GM19468 (cell line): Measurements from ENCODE around the gene KAT6B.

Experiments
- ATAC-seq: cut with Tn5 transposase; IDR thresholded peaks from one replicate; pipeline ENCODE4 v1.9.1; 2021; ENCODE audit warnings: mild to moderate bottlenecking, moderate library complexity, moderate number of reproducible peaks; ENCODE audit not compliant: unreplicated experiment; ENCODE audit errors: extremely low read depth

Gene KAT6B

GRCh38 chr10:74976565-74976964 lies 150.2 kb downstream of the KAT6B start:
- no peak for ATAC-seq

- no peak for ATAC-seq
Measured at GRCh38 chr10:74977072-74977471, 150.7 kb downstream of the KAT6B start.

- ATAC-seq = peak; percentile 84
Measured at GRCh38 chr10:74977913-74978847, 151.8 kb downstream of the KAT6B start.

- ATAC-seq = no peak
Measured at GRCh38 chr10:74981831-74982633, 155.6 kb downstream of the KAT6B start.

- ATAC-seq = no peak
Measured at GRCh38 chr10:74982634-74982982, 156.2 kb downstream of the KAT6B start.

GRCh38 chr10:74983383-74983782 lies 157.0 kb downstream of the KAT6B start:
- ATAC-seq = no peak

DNA sequence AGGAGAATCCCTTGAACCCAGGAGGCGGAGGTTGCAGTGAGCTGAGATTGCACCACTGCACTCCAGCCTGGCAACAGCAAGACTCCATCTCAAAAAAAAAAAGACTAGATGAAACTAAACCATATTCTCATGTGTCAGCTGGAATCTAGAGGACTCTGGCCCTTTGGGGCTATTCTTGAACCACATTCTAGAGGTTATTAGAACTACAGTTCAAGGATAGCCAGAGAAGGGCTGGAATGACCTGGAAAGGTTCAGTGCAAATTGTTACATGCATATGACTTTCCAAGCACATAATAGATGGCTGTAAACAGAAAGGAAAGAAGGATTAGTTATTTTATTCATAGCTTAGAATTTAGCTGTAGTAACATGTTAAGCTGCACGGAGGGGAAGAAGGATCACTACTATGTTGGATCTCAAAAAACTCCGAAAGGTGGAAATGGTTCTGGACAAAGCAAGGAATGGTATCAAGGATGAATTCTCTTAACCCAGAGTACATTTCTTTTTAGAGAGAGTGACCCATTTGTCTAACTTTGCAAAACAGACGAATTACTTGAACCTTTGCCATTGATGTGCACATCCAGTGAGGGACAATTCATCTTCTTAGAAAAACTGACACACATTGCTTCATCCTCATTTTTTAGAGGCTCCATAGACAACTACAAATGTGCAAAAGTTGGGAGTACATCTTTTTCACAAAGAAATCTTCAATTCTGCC lies 161.1 kb downstream of the KAT6B start:
- ATAC-seq = no peak

GRCh38 chr10:74988054-74988775 lies 161.8 kb downstream of the KAT6B start:
- ATAC-seq = no peak

GRCh38 chr10:74988832-74989561 lies 162.6 kb downstream of the KAT6B start:
- ATAC-seq = no peak

DNA sequence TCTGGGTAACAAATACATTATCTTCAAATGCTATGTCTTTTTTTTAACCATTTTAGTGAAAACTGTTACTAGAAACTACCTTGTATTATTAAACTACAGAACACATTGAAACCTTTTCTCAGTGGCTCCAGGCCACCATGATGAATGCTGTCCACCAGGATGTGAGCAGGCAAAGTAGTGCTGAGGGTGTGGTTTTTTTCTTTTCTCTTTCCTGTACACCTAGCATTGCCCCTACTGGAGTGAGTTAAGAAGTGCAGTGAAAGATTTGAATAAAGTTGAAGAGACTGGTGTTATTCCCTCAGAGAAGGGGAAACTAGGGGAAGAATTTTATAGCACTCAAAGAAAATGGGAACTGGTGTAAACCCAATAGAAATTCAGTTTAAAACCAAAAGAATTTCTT lies 165.0 kb downstream of the KAT6B start:
- no peak for ATAC-seq

GRCh38 chr10:74992068-74992467 lies 165.7 kb downstream of the KAT6B start:
- no peak for ATAC-seq

GRCh38 chr10:74993649-74994048 lies 167.2 kb downstream of the KAT6B start:
- ATAC-seq = no peak

DNA sequence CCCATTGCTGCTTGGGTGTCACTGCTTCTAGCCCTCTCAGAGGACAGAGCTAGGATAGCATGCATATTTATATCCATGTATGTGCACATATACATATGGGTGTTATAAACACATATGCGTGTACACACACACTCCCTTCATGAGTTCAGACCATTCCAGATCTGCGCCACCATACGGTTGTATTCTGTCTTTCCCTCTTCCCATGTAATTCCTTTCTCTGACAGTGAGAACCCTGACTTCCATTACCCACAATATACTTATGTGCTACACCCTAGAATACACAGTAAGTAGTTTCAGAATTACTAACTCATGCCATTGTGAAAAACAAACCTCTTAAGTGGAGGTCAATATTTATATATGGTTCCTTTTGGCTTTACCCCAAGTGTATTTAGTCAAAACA lies 168.5 kb downstream of the KAT6B start:
- ATAC-seq = no peak

DNA sequence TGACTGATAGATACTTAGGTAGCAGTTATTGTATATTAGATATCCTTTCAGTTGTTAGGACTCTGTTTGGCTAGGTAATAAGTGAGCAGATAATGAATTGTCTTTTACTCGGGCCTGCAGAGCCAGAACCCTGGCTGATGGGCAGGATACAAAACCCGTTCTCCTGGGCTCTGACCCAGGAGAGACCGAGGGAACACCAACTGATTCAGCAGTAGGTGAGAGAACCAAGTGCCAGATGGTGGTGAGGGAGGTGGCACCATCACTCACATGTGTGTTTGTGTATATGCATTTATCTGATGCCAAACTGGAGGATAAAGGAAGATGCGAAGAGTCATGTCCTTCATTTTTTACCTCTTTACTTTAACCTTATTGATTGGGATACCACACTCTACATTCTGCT lies 169.4 kb downstream of the KAT6B start:
- no peak for ATAC-seq

DNA sequence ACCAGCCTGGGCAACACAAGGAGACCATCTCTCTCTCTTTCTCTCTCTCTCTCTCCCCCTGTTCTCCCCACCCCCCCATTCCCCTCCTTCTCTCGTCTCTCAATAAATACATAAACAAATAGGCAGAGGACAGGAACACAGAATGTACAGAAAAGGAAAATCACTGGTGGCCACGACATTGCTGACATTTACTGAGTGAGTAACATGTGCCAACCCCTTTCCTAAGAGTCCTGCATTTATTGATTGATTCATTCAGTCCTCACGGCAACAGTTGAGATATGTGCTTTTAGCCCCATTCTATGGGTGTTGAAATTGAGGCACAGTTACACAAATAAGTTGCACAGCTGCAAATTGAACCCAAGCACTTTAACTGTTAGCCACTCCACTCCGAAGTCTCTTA lies 170.8 kb downstream of the KAT6B start:
- no peak for ATAC-seq

DNA sequence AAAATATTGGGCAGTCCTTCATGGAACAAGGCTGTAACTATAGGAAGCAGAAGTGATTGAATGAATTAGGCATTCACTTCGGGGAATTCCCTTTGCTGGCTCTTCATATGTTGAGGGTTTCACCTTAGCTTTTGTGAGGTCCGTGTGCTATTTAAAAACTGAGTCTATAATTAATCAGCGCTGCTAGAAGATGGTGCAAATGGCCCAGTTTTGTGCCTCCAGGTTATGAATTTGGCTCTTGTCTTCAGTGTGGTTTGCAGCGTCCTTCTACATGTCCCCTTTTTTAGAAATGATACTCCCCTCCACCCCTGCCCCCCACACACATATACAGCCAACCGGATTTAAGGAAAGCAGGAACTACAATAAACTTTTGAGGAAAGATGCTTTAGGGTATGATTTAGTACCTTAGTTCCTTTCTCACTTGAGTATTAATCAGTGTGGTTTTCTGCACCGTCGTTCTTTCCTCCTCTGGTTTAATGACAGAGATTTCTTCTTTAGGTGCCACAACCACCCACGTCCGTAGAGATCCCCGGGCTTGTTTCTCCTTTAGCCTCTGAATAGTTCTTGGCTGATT lies 174.4 kb downstream of the KAT6B start:
- no peak for ATAC-seq

- no peak for ATAC-seq
Measured at GRCh38 chr10:75001715-75002350, 175.4 kb downstream of the KAT6B start.

GRCh38 chr10:75002351-75002725 lies 175.9 kb downstream of the KAT6B start:
- no peak for ATAC-seq
